SKM-1 treated with dmso at 0.1 percent for 144 hours (cell line): ENCODE measurements around the gene CAV3.
"Not testable (repeated sequence)": the region's sequence is repeated elsewhere in the genome, so short reads cannot be mapped to it uniquely, and the experiment has no call there.

Experiments
- DNase-seq: peaks from one replicate; lab custom pipeline; 2025; ENCODE audit not compliant: unreplicated experiment; lab: John Stamatoyannopoulos, UW

Gene CAV3

DNA sequence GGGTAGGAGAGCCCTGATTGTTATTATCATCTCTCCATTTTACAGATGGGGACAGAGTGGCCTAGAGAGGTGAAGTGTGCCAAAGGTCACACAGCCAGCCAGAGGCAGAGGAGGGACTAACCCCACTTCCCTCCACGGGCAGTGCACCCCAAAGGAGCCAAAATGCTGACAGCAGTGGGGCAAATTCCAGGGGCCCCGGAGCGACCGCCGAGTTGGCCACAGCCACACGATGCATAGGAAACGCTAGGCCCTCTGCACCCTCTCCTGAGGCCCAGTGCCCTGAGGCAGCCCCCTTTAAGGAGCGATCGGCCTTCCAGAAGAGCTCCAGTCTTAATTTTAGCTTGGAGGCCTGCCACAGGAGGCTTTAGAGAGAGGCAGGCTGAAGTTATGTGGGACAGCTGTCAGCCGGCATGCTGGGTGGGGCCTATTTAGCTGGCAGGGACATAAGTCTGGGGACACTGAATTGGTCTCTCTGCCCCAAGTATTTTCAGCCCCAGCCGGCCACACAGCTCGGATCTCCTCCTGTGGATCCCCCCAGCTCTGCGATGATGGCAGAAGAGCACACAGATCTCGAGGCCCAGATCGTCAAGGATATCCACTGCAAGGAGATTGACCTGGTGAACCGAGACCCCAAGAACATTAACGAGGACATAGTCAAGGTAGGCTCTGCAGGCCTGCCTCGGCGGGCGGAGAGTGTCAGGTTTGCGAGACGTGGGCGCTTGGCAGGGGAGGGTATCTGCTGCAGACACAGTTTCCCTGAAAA lies at the start of gene CAV3:
TSS of gene CAV3 (plus strand) at position 471 of the 763 bp plus-strand sequence. CDS start at position 546, 75 bp downstream.
- DNase-seq, result no peak

DNA sequence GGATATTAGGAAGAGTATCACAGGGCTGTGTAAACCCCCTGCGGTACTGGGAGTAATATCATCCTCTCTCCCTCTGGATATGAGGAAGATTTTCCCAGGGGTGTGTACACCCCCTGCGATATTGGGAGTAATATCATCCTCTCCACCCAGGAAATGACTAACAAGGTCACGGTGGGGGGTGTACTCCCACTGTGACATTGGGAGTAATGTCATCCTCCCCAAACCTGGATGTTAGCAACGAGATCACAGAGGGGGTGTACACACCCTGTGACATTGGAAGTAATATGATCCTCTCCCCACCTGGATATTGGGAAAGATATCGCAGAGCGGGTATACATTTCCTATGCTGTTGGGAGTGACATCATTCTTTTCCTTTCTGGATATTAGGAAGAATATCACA lies 48.6 kb upstream of the CAV3 start:
- DNase-seq, result not testable (repeated sequence)

DNA sequence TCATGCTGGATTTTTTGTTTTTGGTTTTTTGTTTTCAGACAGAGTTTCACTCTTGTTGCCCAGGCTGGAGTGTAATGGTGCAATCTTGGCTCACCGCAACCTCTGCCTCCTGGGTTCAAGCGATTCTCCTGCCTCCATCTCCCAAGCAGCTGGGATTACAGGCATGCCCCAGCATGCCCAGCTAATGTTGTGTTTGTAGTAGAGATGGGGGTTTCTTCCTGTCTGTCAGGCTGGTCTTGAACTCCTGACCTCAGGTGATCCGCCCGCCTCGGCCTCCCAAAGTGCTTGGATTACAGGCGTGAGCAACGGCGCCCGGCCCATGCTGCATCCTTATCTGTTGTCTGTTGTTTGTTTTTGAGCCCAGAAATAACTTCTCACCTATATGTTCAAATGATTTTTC lies 42.3 kb upstream of the CAV3 start:
- not testable (repeated sequence) for DNase-seq

DNA sequence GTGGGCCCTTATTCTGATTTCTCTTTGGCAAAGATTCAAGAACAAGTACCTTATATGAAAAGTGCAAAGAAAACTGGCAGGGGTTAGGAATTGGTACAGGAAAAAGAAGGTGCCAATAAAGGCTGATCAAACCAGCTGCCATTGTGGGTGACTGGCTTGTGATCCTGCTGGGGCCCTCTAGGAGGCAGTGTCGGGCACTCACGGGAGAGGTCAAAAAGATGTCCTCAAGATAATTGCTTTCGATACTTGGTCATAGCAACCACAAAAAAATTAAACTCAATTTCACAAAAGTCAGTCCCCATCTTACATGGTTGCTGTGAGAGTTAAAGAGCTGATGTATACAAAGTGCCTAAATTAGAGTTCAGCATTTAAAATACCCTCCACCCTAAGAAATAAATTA lies 31.0 kb upstream of the CAV3 start:
- DNase-seq, result no peak

DNA sequence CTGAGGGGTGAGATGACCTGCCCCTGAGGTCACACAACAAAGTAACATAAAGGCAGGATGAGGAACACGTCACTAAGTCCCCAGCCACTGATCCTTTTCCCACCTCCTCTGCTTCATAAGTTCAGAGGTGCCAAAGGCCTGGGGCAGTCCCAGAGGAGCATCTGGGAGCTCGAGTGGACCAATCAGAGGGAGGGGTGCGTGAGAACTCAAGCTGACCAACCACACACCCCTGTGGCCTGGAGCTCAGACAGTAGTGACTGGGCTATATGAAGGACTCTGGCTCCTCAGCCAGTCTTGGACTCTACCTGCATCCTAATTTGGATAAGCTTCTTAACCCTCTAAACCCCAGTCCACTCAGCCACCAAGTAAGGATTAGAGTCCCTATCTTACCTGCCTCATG lies 28.0 kb upstream of the CAV3 start:
- no peak for DNase-seq

DNA sequence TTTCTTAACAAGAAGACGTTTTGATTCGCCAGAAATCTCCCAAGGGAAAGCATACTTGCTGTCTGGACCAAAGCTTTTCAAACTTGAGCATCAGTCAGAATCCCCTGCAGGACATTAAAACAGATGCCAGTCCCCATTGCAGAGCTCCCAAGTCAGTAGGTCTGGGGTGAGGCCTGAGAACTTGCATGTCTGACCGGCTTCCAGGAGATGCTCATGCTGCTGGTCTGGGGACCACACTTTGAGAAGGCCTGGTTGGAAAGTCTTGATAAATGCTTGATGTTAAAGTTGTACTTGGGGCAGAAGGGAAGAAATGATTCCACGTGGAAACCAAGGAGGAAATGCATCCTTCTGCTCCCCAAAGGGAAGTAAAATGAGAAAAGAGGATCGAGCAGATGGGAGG lies 24.3 kb upstream of the CAV3 start:
- no peak for DNase-seq

DNA sequence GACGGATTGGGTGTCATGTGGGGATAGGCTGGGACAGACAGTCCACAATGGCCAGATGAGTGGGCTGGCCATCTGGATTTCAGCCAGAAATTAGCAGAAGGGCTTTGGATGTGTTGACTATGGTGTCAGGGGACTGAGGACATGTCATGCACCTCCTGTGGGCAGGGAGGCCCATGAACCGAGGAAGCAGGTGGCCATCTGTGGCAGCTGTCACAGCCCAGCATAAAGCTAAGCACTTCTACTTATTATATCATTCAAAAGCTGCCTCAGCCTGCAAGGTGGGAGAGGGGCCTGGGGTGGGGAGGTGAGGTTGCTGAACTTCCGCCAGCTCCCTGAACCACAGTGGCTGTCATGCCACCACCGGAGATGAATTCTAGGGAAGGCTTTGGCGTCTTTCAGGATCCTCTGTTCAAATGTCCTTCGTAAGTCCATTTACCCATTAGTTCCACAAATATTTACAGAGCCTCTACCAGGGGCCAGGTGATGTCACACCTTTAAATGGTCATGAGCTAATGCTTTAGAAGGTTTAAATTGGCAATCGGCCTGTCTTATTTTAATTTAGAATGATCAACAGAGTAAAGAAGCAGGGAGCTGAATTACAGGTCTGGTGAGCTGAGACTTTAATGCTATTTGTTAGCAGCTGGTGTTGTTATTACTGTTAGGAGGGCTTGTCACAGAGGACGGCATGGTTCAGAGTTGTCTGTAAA lies 23.6 kb upstream of the CAV3 start:
- no peak for DNase-seq

DNA sequence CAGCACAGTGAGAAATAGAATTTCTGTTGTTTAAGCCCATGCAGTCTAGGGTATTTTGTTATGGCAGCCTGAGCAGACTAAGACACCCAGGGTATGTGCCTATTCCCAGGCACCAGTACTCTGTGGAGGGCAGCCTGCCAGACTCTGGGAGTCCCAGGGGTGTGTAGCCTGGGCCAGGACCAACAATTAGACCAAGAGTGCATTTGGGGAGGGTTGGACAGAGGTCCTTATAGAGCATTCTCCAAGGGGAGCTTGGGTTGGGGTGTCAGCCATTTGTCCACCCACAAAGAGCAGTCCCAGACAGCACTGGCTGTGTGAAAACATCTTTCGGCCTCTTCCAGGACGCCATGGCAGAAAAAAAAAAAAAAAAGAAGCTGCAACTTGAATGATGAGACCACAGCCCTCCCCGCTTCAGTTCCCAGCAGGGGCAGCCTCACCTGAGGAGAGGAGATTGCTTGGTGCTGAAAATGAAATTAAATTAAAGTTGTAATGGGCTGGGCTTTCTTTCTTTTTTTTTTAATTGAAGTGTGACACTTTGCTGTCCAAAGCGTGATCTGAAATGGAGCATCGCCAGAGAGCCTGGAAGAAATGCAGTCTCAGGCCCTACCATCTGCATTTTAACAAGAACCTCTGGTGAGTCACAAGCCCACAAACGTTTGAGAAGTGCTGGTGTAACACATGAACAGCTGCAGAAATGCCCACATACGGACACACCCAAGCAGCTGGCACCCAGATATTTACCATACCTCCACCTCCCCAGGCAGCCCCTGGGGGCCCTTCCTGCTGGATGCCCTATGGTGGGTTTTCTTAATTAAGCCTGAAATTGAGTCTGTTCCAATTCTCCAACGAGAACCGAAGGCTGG lies 21.3 kb upstream of the CAV3 start:
- no peak for DNase-seq

DNA sequence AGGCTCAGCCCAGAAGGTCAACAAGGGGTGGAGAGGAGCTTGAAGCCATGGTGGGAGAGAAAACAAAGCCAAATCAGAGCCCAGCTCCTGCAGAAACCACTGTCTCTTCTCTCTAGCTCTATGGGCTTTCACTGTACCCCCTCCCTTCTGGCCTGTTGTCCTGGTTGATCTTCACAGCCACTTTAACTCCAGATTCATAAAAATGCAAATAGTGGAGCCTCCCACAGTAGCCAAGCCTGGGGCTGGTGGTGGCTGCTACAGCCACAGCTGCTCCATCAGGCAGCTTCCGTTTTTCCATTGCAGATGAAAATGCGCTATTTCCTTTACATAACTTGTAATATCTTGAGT lies 20.7 kb upstream of the CAV3 start:
- no peak for DNase-seq

DNA sequence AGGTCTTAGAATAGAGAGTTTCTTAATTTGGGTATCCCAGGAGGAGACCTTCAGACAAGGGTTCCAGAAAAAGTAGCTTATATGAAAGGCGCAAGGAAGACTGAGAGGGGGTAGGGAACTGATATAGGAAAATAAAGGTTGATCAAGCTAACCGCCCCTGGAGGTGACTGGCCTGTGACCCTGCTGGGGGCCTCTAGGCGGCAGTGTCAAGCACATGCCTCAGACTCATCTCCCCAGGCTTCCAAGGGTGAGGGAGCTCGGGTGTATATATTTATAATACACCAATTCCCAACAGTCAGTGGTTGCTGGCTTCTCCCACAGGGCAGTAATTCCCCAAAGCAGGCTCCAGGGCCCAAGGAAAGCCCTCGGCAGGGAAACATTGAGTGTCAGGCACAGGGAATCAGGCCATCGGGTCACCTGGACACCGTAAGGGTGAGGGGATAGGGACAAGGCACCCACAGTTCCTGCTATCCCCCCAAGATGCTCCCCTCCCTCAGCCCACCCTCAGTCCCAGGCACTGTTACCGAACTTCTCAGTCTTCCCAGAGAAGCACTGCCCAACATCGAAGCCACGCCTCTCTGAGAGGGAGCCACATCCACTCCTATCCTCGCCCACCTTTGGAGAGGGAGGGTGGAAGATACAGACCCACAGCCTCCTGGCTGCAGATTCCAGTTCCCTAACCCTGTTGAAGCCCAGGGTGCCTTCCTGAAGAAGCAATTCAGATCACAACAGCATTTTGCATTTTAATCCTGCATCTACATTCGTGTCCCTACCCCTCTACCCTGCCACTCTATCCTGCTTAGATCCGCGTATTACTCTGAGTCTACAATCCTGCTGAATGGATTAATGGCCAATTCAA lies 19.5 kb upstream of the CAV3 start:
- no peak for DNase-seq

DNA sequence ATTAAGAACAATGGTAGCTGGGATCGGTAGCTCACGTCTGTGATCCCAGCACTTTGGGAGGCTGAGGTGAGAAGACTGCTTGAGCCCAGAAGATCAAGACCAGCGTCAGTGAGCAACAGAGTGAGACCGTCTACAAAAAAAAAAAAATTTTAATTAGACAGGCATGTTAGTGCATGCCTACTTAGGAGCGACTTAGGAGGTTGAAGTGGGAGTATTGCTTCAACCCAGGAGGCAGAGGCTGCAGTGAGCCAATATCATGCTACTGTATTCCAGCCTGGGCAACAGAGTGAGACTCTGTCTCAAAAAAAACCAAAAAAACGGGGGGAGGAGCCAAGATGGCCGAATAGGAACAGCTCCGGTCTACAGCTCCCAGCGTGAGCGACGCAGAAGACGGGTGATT lies 17.8 kb upstream of the CAV3 start:
- DNase-seq, result not testable (repeated sequence)

DNA sequence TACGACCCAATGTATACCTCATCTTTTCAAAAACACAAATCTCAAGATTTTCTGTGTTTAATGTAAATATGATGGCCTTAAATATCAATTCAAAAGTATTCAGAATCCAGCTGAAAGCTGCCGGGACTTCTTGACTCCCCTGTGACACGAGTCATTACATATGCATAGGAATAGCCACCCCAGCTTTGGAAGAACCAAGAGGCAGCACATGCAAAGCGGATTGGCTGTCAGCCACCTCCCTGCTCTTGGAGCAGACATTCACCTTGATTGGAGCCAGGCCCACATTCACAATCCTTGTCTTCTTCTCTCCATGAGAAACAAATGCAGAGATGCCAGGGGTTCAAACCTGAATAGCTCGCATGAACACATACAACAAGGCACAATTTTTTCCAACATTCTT lies 10.8 kb upstream of the CAV3 start:
- no peak for DNase-seq

DNA sequence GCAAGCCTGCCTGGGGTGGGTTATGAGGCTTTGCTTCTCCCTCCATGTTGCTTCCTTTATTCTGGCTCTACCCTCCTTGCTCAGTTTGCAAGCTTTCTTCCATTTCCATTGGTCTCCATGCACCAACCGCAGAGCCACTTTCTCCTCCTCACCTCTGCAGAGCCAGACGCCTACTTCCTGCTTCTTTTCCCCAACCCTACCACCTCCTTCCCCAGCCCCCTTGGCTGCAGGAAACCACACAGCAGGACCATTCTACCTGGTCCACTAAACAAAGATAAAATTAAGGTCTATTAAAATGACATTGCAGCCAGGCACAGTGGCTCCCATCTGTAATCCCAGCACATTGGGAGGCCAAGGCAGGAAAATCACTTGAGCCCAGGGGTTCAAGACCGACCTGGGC lies 10.0 kb upstream of the CAV3 start:
- no peak for DNase-seq

DNA sequence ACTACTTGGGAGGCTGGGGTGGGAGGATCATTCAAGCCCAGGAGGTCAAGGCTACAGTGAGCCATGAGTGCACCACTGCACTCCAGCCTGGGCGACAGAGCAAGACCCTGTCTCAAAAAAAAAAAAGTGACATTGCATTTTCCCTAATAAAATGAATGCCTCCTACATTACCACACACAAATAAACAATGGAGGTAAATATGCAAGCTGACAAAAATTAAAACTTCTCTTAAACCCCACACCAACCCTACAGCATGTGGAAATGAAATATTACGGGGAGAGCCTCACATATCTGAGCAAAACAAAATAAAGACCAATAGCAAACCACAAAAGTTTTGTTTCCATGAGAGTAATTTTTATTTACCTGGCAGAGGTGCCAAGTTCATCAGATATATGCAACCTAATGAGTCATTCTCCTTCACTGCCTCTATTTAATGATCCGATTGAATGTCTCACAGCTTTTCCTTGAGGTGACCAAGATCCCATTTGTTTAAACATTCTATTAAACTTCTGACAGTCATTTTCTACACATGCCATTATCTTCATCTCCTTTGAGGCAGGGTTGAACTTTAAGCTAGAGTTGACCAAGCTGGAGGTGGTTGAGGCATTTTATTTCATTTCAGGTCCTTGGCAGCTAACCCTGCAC lies 9.4 kb upstream of the CAV3 start:
- DNase-seq, result no peak

DNA sequence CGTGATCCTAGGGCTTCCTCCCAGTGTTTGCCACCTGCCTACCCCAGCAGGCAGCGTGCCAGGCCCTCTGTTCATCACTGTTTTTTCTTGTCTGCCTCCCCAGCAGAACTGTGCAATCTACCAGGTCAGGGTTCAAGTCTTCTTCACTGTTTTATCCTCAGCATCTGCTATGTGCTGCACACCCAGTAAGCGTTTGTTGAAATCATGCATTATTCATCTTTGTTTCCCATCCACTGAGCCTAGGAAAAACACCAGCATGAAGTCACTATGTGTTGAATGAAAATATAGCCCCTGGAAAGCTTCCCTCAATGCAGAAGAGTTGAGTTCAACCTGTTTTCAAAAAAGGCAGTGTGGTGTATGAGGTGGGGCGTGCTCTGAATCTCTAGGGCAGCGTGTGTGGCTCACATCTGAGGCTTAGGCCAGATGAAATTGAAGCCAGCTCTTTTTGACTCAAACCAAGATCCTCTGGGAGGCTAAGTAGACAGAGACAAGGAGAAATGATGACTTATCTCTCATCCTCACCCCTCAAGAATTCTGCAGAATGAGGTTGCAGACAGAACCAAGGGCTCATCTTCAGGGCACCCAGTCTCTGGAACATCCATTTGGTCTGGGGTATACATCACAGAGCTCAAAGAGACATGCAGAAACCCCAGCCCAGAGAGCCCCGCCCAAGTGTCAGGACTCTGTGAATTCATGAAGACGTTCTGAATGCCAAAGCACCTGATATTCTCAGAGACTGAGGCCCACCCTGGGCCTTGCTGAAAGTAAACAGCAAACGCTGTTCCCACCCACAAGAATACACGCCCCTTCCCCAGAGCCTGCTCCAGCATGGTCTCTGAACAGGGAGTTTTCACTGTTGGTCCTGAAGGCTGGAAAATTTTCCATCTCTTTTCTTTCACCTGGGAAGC lies 5.7 kb upstream of the CAV3 start:
- DNase-seq, result no peak

DNA sequence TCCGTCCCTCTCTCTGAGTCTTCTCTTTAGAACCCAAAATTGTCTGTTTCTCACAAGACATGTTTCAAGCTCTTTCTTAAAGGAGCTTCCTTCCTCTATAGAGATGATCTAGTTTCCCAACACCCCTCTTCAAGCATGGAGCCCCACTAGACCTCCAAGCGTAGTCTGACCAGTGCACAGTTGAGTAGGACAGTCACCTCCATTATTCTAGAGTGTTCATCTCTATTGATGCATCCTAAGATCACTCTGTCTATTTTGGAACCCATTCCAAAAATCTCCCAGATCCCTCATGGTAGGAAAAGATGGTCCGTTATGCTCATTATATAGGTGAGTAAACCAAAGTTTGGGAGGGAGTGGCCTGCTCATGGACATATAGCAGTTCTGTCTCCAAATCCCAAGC lies 4.1 kb upstream of the CAV3 start:
- DNase-seq, result no peak

DNA sequence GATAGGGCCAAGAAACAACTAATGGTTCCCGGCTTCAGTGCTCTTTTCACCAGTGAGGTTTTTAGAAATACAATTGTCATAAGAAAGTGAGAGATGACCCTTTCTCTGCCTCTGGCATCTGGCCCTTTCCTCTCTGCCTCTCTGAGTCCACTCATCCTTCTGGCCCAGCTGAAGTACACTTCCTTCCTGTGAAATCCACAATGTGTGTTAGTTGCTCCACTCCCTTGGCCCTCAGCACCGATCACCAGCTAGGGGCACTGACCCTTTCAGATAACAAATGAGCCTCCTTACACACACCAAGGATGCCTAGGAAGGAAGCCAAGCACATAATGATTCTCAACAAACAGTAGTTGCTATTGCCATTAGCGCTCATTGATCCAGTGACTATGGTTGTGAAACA lies 2.9 kb upstream of the CAV3 start:
- DNase-seq, result no peak

DNA sequence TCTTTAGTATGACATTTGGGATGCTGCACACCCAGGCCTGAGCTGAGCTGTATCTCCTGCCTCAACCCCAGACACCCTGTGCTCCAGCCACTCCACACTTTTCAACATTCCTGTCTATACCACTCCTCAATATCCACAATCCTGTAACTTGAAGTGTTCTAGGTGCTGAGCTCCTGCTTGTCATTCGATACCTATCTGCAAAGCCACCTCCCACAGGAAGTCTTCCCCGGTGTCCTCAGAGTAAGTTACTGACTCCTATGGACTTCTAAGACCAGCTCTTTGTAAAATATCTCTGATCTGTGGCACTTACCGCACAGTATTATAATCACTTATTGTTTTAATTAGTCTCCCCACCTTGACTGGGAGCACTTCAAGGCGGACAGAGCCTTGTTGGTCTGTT lies 1.2 kb upstream of the CAV3 start:
- DNase-seq, result no peak

DNA sequence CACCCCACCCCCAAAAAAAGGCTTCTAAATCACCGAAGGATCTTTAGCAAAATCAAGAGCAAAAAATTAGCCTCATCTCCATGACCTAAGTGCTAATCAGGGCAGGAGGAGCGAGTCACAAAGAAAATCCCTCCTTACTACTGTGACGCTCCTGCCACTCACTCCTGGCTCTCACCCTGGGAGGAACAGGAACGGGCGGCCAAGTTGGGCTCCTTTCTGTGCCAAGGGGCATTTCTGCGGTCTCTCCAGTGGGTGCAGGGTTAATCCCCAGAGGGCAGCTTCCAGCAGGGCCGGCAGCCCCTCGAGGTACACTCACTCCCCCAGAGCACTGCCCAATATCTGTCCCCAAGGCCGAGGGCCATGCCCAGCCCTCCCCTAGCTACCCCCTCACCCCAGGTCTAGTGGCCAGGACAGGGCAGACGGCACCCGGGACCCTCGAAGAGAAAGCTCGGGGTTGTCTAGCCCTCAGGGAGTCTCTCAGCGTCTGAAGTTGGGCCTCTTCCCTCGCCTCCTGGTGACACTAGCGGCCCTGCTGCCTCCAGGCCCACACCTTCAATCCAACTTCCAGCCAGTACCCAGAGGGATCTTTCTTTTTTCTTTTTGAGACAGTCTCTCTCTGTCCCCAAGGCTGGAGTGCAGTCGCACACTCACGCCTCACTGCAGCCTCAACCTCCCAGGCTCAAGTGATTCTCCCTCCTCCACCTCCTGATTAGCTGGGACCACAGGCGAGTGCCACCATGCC lies 706 bp downstream of the CAV3 start:
- DNase-seq, result no peak
